ENCODE measurements around the gene CFAP97D2. TPM values are rescaled to one million over a fixed set of nuclear protein-coding genes. Genes with fewer than 3 reads are reported as not detected.

The CFAP97D2 gene
- total and polyA plus RNA-seq, 2 experiments from 2014 or later: not detected

GRCh38 chr13:114161028-114161556 lies 18.0 kb upstream of the CFAP97D2 start:
- no peaks in the 10 kb centered on the region for H4K20me1 ChIP-seq (ENCODE audit: insufficient read depth, poor library complexity, severe bottlenecking)
- no peaks in the 10 kb centered on the region for H3K79me2 ChIP-seq
- TF ChIP-seq EZH2phosphoT487 (IDR thresholded peaks at IDR 0.05; ENCODE audit: low read depth, severe bottlenecking, unreplicated experiment) (no peak), EZH2 (IDR thresholded peaks at IDR 0.05; ENCODE audit: borderline replicate concordance) (no peak), CTCF (IDR thresholded peaks at IDR 0.05; ENCODE audit: poor library complexity) (no peak)
- H3K36me3 ChIP-seq (replicated peaks; ENCODE audit: insufficient read depth, low read depth): no peaks in the 10 kb centered on the region
- no peak overlapping the region for H3K4me3 ChIP-seq
- no peaks in the 10 kb centered on the region for H3K4me1 ChIP-seq (ENCODE audit: insufficient read depth)
- no peak overlapping the region for H2AFZ ChIP-seq
- DNase-seq (ENCODE audit: low spot score): no peak
- no peaks in the 10 kb centered on the region for H3K9me2 ChIP-seq (replicated peaks; ENCODE audit: insufficient read depth)
- no peak overlapping the region for H3K4me2 ChIP-seq
- 96% methylated on average over 47 of the region's 47 CpGs for WGBS (ENCODE audit: low lambda C conversion rate, missing lambda C conversion rate)
- H3K9me3 ChIP-seq (ENCODE audit: low read depth): no peaks in the 10 kb centered on the region
- H3K27ac ChIP-seq: no peak overlapping the region
- H3K27me3 ChIP-seq: peaks cover 3% of the 10 kb centered on the region

GRCh38 chr13:114161644-114162532 lies 17.2 kb upstream of the CFAP97D2 start:
- Histone ChIP-seq H3K27ac (no peak overlapping the region), H3K9me2 (replicated peaks; ENCODE audit: insufficient read depth) (no peaks in the 10 kb centered on the region), H3K79me2 (no peaks in the 10 kb centered on the region), H3K4me3 (no peak overlapping the region), H3K27me3 (peaks cover 3% of the 10 kb centered on the region), H4K20me1 (ENCODE audit: insufficient read depth, poor library complexity, severe bottlenecking) (no peaks in the 10 kb centered on the region), H3K4me2 (peak overlapping the region; percentile 62), H3K36me3 (replicated peaks; ENCODE audit: insufficient read depth, low read depth) (no peaks in the 10 kb centered on the region), H3K4me1 (ENCODE audit: insufficient read depth) (no peaks in the 10 kb centered on the region), H2AFZ (no peak overlapping the region), H3K9me3 (ENCODE audit: low read depth) (no peaks in the 10 kb centered on the region)
- peak; percentile 55 for DNase-seq (ENCODE audit: low spot score)
- 52% methylated on average over 32 of the region's 32 CpGs for WGBS (ENCODE audit: low lambda C conversion rate, missing lambda C conversion rate)
- no peak for TF ChIP-seq EZH2 (IDR thresholded peaks at IDR 0.05; ENCODE audit: borderline replicate concordance)
- no peak for TF ChIP-seq CTCF (IDR thresholded peaks at IDR 0.05; ENCODE audit: poor library complexity)
- TF ChIP-seq EZH2phosphoT487 (IDR thresholded peaks at IDR 0.05; ENCODE audit: low read depth, severe bottlenecking, unreplicated experiment): no peak

GRCh38 chr13:114162533-114162922 lies 16.5 kb upstream of the CFAP97D2 start:
- WGBS (ENCODE audit: low lambda C conversion rate, missing lambda C conversion rate): 76% methylated on average over 16 of the region's 16 CpGs
- no peaks in the 10 kb centered on the region for H3K9me3 ChIP-seq (ENCODE audit: low read depth)
- peak overlapping the region; percentile 62 for H3K4me2 ChIP-seq
- no peaks in the 10 kb centered on the region for H3K4me1 ChIP-seq (ENCODE audit: insufficient read depth)
- H3K4me3 ChIP-seq: no peak overlapping the region
- no peaks in the 10 kb centered on the region for H3K9me2 ChIP-seq (replicated peaks; ENCODE audit: insufficient read depth)
- no peaks in the 10 kb centered on the region for H3K79me2 ChIP-seq
- H3K27me3 ChIP-seq: peaks cover 3% of the 10 kb centered on the region
- TF ChIP-seq CTCF (IDR thresholded peaks at IDR 0.05; ENCODE audit: poor library complexity) (no peak), EZH2 (IDR thresholded peaks at IDR 0.05; ENCODE audit: borderline replicate concordance) (no peak), EZH2phosphoT487 (IDR thresholded peaks at IDR 0.05; ENCODE audit: low read depth, severe bottlenecking, unreplicated experiment) (no peak)
- no peak overlapping the region for H2AFZ ChIP-seq
- no peak overlapping the region for H3K27ac ChIP-seq
- H4K20me1 ChIP-seq (ENCODE audit: insufficient read depth, poor library complexity, severe bottlenecking): no peaks in the 10 kb centered on the region
- no peak for DNase-seq (ENCODE audit: low spot score)
- no peaks in the 10 kb centered on the region for H3K36me3 ChIP-seq (replicated peaks; ENCODE audit: insufficient read depth, low read depth)
